Ovary (tissue), 3 donors: ENCODE data around the gene RPRD1A.

ENCODE experiments used
- CTCF ChIP-seq, 3 donors: fragments of 450-650 bp in 2 of 3; fragments of 200-600 bp in 1 of 3; IDR thresholded peaks; one replicate each; pipeline versions ENCODE4 v1.5.1 to v1.8.0; 2016 to 2022; ENCODE audit warnings: antibody characterized with exemption in 3 of 3, mild to moderate bottlenecking in 1 of 3
- EP300 ChIP-seq: sonication (generic); formaldehyde crosslinking; IDR thresholded peaks from one replicate; pipeline ENCODE4 v1.6.1; 2017; ENCODE audit warnings: antibody characterized with exemption
- POLR2A ChIP-seq: fragments of 450-650 bp; IDR thresholded peaks from one replicate; pipeline ENCODE4 v1.6.1; 2017; ENCODE audit warnings: antibody characterized with exemption, mild to moderate bottlenecking, moderate library complexity
- donor health status: DM: no; HTN: no; CAD: no.

- TF ChIP-seq CTCF (IDR thresholded peaks at IDR 0.05) (no peak), POLR2A (no peak), EP300 (no peak)
Measured at GRCh38 chr18:35979112-35979511, 88.2 kb downstream of the RPRD1A start.
